ENCODE data around the gene IGFLR1. TPM values are rescaled to one million over a fixed set of nuclear protein-coding genes. Genes with fewer than 3 reads are reported as not detected.

IGFLR1 gene
- total and polyA plus RNA-seq, 9 donors, result 2.1 to 5.6 (median 3.8) TPM

- Histone ChIP-seq H3K9me3 (replicated peaks; ENCODE audit: control insufficient read depth, low read depth, low read length) (no peaks in the 10 kb centered on the region), H3K4me1 (ENCODE audit: control insufficient read depth, insufficient read depth, low read length) (peaks cover 49% of the 10 kb centered on the region), H3K27ac (ENCODE audit: low read length) (peak overlapping the region; percentile 99), H3K4me3 (ENCODE audit: low read length) (peak overlapping the region; percentile 99), H3K27me3 (ENCODE audit: control insufficient read depth, insufficient read depth, low read length) (no peaks in the 10 kb centered on the region), H3K36me3 (ENCODE audit: control insufficient read depth, insufficient read depth, low read length) (peaks cover 45% of the 10 kb centered on the region)
- WGBS (ENCODE audit: insufficient coverage), result 6% methylated on average over 68 of the region's 74 CpGs
- DNase-seq, result peak; percentile 94
Observed at GRCh38 chr19:35755550-35756376, 13.5 kb upstream of the IGFLR1 start.

GRCh38 chr19:35755131-35755549, 12.9 kb upstream of the IGFLR1 start:
- 28% methylated on average over 17 of the region's 17 CpGs for WGBS (ENCODE audit: insufficient coverage)
- no peaks in the 10 kb centered on the region for H3K9me3 ChIP-seq (replicated peaks; ENCODE audit: control insufficient read depth, low read depth, low read length)
- no peak for DNase-seq
- H3K4me3 ChIP-seq (ENCODE audit: low read length), result peak overlapping the region; percentile 99
- H3K36me3 ChIP-seq (ENCODE audit: control insufficient read depth, insufficient read depth, low read length), result peaks cover 39% of the 10 kb centered on the region
- peak overlapping the region; percentile 99 for H3K27ac ChIP-seq (ENCODE audit: low read length)
- peaks cover 49% of the 10 kb centered on the region for H3K4me1 ChIP-seq (ENCODE audit: control insufficient read depth, insufficient read depth, low read length)
- H3K27me3 ChIP-seq (ENCODE audit: control insufficient read depth, insufficient read depth, low read length), result no peaks in the 10 kb centered on the region

- peaks cover 50% of the 10 kb centered on the region for H3K4me1 ChIP-seq (ENCODE audit: control insufficient read depth, insufficient read depth, low read length)
- H3K27me3 ChIP-seq (ENCODE audit: control insufficient read depth, insufficient read depth, low read length), result no peaks in the 10 kb centered on the region
- no peak for DNase-seq
- H3K9me3 ChIP-seq (replicated peaks; ENCODE audit: control insufficient read depth, low read depth, low read length), result no peaks in the 10 kb centered on the region
- H3K4me3 ChIP-seq (ENCODE audit: low read length), result peak overlapping the region; percentile 99
- peak overlapping the region; percentile 99 for H3K27ac ChIP-seq (ENCODE audit: low read length)
- WGBS (ENCODE audit: insufficient coverage), result 62% methylated on average over 7 of the region's 13 CpGs
- peaks cover 37% of the 10 kb centered on the region for H3K36me3 ChIP-seq (ENCODE audit: control insufficient read depth, insufficient read depth, low read length)
Observed at GRCh38 chr19:35754370-35755130, 12.3 kb upstream of the IGFLR1 start.

- H3K27me3 ChIP-seq (ENCODE audit: control insufficient read depth, insufficient read depth, low read length), result no peaks in the 10 kb centered on the region
- H3K27ac ChIP-seq (ENCODE audit: low read length), result peak overlapping the region; percentile 99
- no peaks in the 10 kb centered on the region for H3K9me3 ChIP-seq (replicated peaks; ENCODE audit: control insufficient read depth, low read depth, low read length)
- peaks cover 36% of the 10 kb centered on the region for H3K36me3 ChIP-seq (ENCODE audit: control insufficient read depth, insufficient read depth, low read length)
- no peak for DNase-seq
- WGBS (ENCODE audit: insufficient coverage), result 88% methylated on average over 16 of the region's 20 CpGs
- H3K4me3 ChIP-seq (ENCODE audit: low read length), result no peak overlapping the region
- peaks cover 50% of the 10 kb centered on the region for H3K4me1 ChIP-seq (ENCODE audit: control insufficient read depth, insufficient read depth, low read length)
Observed at GRCh38 chr19:35753634-35754369, 11.6 kb upstream of the IGFLR1 start.

GRCh38 chr19:35752746-35753350, 10.6 kb upstream of the IGFLR1 start:
- H3K27ac ChIP-seq (ENCODE audit: low read length), result no peak overlapping the region

GRCh38 chr19:35751839-35752745, 9.8 kb upstream of the IGFLR1 start:
- Histone ChIP-seq H3K9me3 (replicated peaks; ENCODE audit: control insufficient read depth, low read depth, low read length) (no peaks in the 10 kb centered on the region), H3K27ac (ENCODE audit: low read length) (no peak overlapping the region), H3K4me3 (ENCODE audit: low read length) (no peak overlapping the region), H3K4me1 (ENCODE audit: control insufficient read depth, insufficient read depth, low read length) (peaks cover 46% of the 10 kb centered on the region), H3K36me3 (ENCODE audit: control insufficient read depth, insufficient read depth, low read length) (peaks cover 36% of the 10 kb centered on the region), H3K27me3 (ENCODE audit: control insufficient read depth, insufficient read depth, low read length) (no peaks in the 10 kb centered on the region)
- WGBS (ENCODE audit: insufficient coverage), result 83% methylated on average over 7 of the region's 14 CpGs
- DNase-seq, result no peak

More at GRCh38 chr19:35752746-35753350, 10.6 kb upstream of the IGFLR1 start:
- H3K27me3 ChIP-seq (ENCODE audit: control insufficient read depth, insufficient read depth, low read length), result no peaks in the 10 kb centered on the region
- DNase-seq, result no peak
- WGBS (ENCODE audit: insufficient coverage), result 90% methylated on average over 8 of the region's 20 CpGs
- H3K9me3 ChIP-seq (replicated peaks; ENCODE audit: control insufficient read depth, low read depth, low read length), result no peaks in the 10 kb centered on the region
- no peak overlapping the region for H3K4me3 ChIP-seq (ENCODE audit: low read length)
- H3K4me1 ChIP-seq (ENCODE audit: control insufficient read depth, insufficient read depth, low read length), result peaks cover 49% of the 10 kb centered on the region
- H3K36me3 ChIP-seq (ENCODE audit: control insufficient read depth, insufficient read depth, low read length), result peaks cover 36% of the 10 kb centered on the region

DNA sequence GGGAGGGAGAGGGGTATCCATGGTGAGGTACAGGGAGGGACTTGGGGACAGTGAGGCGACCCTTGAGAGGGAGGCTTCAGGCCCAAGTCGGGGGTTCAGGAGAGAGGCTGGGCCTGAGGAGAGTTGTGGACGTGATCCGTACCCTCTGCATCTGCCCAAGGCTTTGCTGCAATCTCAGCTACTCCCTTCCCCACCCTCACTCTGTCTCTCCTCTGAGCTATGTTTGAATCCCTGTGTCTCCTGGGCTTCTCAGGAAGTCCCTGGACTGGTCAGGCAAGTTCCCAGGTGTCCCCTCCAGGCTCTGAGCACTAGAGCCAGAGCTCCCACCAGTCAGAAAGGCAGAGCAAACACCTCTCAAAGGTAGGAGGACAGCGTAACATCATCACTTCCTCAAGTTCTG, 7.9 kb upstream of the IGFLR1 start:
- no peaks in the 10 kb centered on the region for H3K9me3 ChIP-seq (replicated peaks; ENCODE audit: control insufficient read depth, low read depth, low read length)
- WGBS (ENCODE audit: insufficient coverage), result 100% methylated on average over 2 of the region's 5 CpGs
- no peak for DNase-seq
- H3K4me1 ChIP-seq (ENCODE audit: control insufficient read depth, insufficient read depth, low read length), result peaks cover 38% of the 10 kb centered on the region
- no peak overlapping the region for H3K4me3 ChIP-seq (ENCODE audit: low read length)
- no peaks in the 10 kb centered on the region for H3K27me3 ChIP-seq (ENCODE audit: control insufficient read depth, insufficient read depth, low read length)
- H3K27ac ChIP-seq (ENCODE audit: low read length), result no peak overlapping the region
- peaks cover 36% of the 10 kb centered on the region for H3K36me3 ChIP-seq (ENCODE audit: control insufficient read depth, insufficient read depth, low read length)

GRCh38 chr19:35748106-35749020, 6.1 kb upstream of the IGFLR1 start, which contains the start of gene LIN37:
Gene LIN37, plus strand, starts transcription at chr19:35748576. Its CDS starts 149 bp downstream, at chr19:35748725.
- DNase-seq, result peak; percentile 100
- no peaks in the 10 kb centered on the region for H3K27me3 ChIP-seq (ENCODE audit: control insufficient read depth, insufficient read depth, low read length)
- H3K4me1 ChIP-seq (ENCODE audit: control insufficient read depth, insufficient read depth, low read length), result peaks cover 33% of the 10 kb centered on the region
- peaks cover 25% of the 10 kb centered on the region for H3K36me3 ChIP-seq (ENCODE audit: control insufficient read depth, insufficient read depth, low read length)
- WGBS (ENCODE audit: insufficient coverage), result under 1% methylated on average over 18 of the region's 45 CpGs
- H3K27ac ChIP-seq (ENCODE audit: low read length), result peak within 1 kb of the TSS; percentile 71
- H3K4me3 ChIP-seq (ENCODE audit: low read length), result peak within 1 kb of the TSS; percentile 88
- no peaks in the 10 kb centered on the region for H3K9me3 ChIP-seq (replicated peaks; ENCODE audit: control insufficient read depth, low read depth, low read length)

Data from muscle of leg (tissue), 11 donors.